Endothelial cell of hepatic sinusoid (primary cell): ENCODE measurements around the gene SLC25A6.
"Not testable (repeated sequence)": the region's sequence is repeated elsewhere in the genome, so short reads cannot be mapped to it uniquely, and the experiment has no call there.

Experiments
- in situ Hi-C: cut with HindIII; loops from 2 replicates; pipeline ENCODE4 v1.10.0; 2017; ENCODE audit warnings: low sequenced_read_pairs

SLC25A6 gene

GRCh38 chrX:1416327-1416784 lies 24.4 kb upstream of the SLC25A6 start:
- in situ Hi-C loops: no loop called here

GRCh38 chrX:1412551-1413161 lies 20.7 kb upstream of the SLC25A6 start:
- in situ Hi-C loops: no loop called here

GRCh38 chrX:1411326-1411725 lies 19.4 kb upstream of the SLC25A6 start:
- in situ Hi-C loops: no loop called here

- in situ Hi-C loops: no loop called here
Observed at GRCh38 chrX:1407035-1407434, 15.1 kb upstream of the SLC25A6 start.

GRCh38 chrX:1405769-1406168 lies 13.9 kb upstream of the SLC25A6 start:
- in situ Hi-C loops: not testable (repeated sequence)

- in situ Hi-C loops: not testable (repeated sequence)
Observed at GRCh38 chrX:1403867-1404266, 12.0 kb upstream of the SLC25A6 start.

- in situ Hi-C loops: no loop called here
Observed at GRCh38 chrX:1403228-1403627, 11.3 kb upstream of the SLC25A6 start.

- in situ Hi-C loops: no loop called here
Observed at GRCh38 chrX:1401611-1402430, 9.9 kb upstream of the SLC25A6 start.

- in situ Hi-C loops: no loop called here
Observed at GRCh38 chrX:1400742-1401471, 9.0 kb upstream of the SLC25A6 start.

GRCh38 chrX:1400049-1400448 lies 8.1 kb upstream of the SLC25A6 start:
- in situ Hi-C loops: no loop called here

GRCh38 chrX:1398431-1399340 lies 6.8 kb upstream of the SLC25A6 start:
- in situ Hi-C loops: no loop called here

- in situ Hi-C loops: no loop called here
Observed at GRCh38 chrX:1397441-1398270, 5.7 kb upstream of the SLC25A6 start.

- in situ Hi-C loops: no loop called here
Observed at GRCh38 chrX:1397001-1397400, 5.1 kb upstream of the SLC25A6 start.

GRCh38 chrX:1395646-1396216 lies 3.8 kb upstream of the SLC25A6 start:
- in situ Hi-C loops: no loop called here

- in situ Hi-C loops: no loop called here
Observed at GRCh38 chrX:1394731-1395501, 3.0 kb upstream of the SLC25A6 start.

- in situ Hi-C loops: no loop called here
Observed at GRCh38 chrX:1393871-1394615, 2.1 kb upstream of the SLC25A6 start.

GRCh38 chrX:1392376-1393068 lies 609 bp upstream of the SLC25A6 start:
- in situ Hi-C loops: no loop called here

GRCh38 chrX:1391370-1391706 lies 575 bp downstream of the SLC25A6 start:
- in situ Hi-C loops: no loop called here
